HCT116 (cell line): ENCODE measurements around the gene RBM14. TPM values are rescaled to one million over a fixed set of nuclear protein-coding genes. Genes with fewer than 3 reads are reported as not detected.

Experiments used
- ATAC-seq: fragments of 200-7000 bp; cut with Tn5 transposase; 2 replicates; pipeline ENCODE4 v1.9.1; 2020; ENCODE audit warnings: mild to moderate bottlenecking, moderate library complexity
- BruUV-seq: library from RNA; stranded (reverse); fragments of 400-500 nt; replicated peaks from 2 replicates; lab custom pipeline; 2021; lab: Mats Ljungman, UMichigan
- CTCF ChIA-PET: fragments of 300-600 bp; sonication (Branson Sonifier 250); formaldehyde crosslinking; loops from one replicate; lab custom pipeline; 2021; ENCODE audit warnings: antibody characterized with exemption; lab: Charles Lee
- POLR2A ChIA-PET: fragments of 300-600, 350-600 bp; sonication (Branson Sonifier 250); formaldehyde crosslinking; loops from one replicate; lab custom pipeline; 2021; ENCODE audit warnings: antibody characterized with exemption; lab: Charles Lee
- RAD21 ChIA-PET, 2 experiments: fragments of 300-600 bp; sonication (Branson Sonifier 250); formaldehyde crosslinking; loops; one replicate each; lab custom pipeline; 2023; ENCODE audit warnings: low total read pairs in 2 of 2; ENCODE audit not compliant: uncharacterized antibody in 2 of 2, unreplicated experiment in 2 of 2, low non-redundant PET in 1 of 2; lab: Charles Lee
- DNase-seq: peaks from one replicate; pipeline ENCODE4 v3.0.0-alpha.2; 2010; ENCODE audit warnings: low read depth, low spot score
- H2AFZ ChIP-seq: fragments of 200-600 bp; shearing (Covaris generic), sonication (generic); 2 replicates; pipeline ENCODE4 v1.6.1; 2017; ENCODE audit warnings: low read depth, mixed run types, mixed read lengths, antibody characterized with exemption, low read length; ENCODE audit not compliant: poor library complexity, severe bottlenecking
- H3K27ac ChIP-seq: 2 replicates; pipeline ENCODE4 v1.5.1; 2012; ENCODE audit warnings: low read depth, low read length
- H3K27me3 ChIP-seq: fragments of 200-600 bp; sonication (generic); 2 replicates; pipeline ENCODE4 v1.6.1; 2016; ENCODE audit warnings: mixed run types, low read length, mixed read lengths; ENCODE audit not compliant: insufficient read depth
- H3K36me3 ChIP-seq, 2 experiments: fragments of 200-500 bp in 1 of 2; fragments of 200-600 bp in 1 of 2; sonication (Bioruptor generic) in 1 of 2; sonication (generic) in 1 of 2; 2 replicates each; pipeline versions ENCODE4 v1.5.1 to v1.6.1; 2014 to 2016; ENCODE audit warnings: low read length in 2 of 2, inconsistent platforms in 1 of 2, mixed read lengths in 1 of 2, mixed run types in 1 of 2; ENCODE audit not compliant: insufficient read depth in 2 of 2, control insufficient read depth in 1 of 2
- H3K4me1 ChIP-seq, 2 experiments: fragments of 200-600 bp in 1 of 2; sonication (generic) in 1 of 2; 2 replicates each; pipeline versions ENCODE4 v1.5.1 to v1.6.1; 2012 to 2017; ENCODE audit warnings: low read length in 2 of 2, inconsistent platforms in 1 of 2, mild to moderate bottlenecking in 1 of 2, mixed read lengths in 1 of 2, mixed run types in 1 of 2, moderate library complexity in 1 of 2; ENCODE audit not compliant: insufficient read depth in 2 of 2, control insufficient read depth in 1 of 2
- H3K4me2 ChIP-seq: fragments of 200-600 bp; sonication (generic); 2 replicates; pipeline ENCODE4 v1.6.1; 2017; ENCODE audit warnings: mixed run types, low read length, mixed read lengths
- H3K4me3 ChIP-seq, 2 experiments: fragments of 200-600 bp in 1 of 2; sonication (generic) in 1 of 2; replicated peaks in 1 of 2; 2 replicates each; pipeline ENCODE4 v1.5.1; 2011 to 2016; ENCODE audit warnings: low read length in 2 of 2, control low read depth in 1 of 2, low read depth in 1 of 2, mild to moderate bottlenecking in 1 of 2, mixed read lengths in 1 of 2, mixed run types in 1 of 2
- H3K79me2 ChIP-seq: fragments of 200-600 bp; sonication (generic); 2 replicates; pipeline ENCODE4 v1.6.1; 2017; ENCODE audit warnings: mild to moderate bottlenecking, mixed run types, low read length, moderate library complexity, mixed read lengths; ENCODE audit not compliant: insufficient read depth
- H3K9ac ChIP-seq: fragments of 200-600 bp; sonication (generic); 2 replicates; pipeline ENCODE4 v1.6.1; 2016; ENCODE audit warnings: low read length, mixed read lengths
- H3K9me2 ChIP-seq: fragments of 200-600 bp; sonication (generic), shearing (Covaris generic); 2 replicates; pipeline ENCODE4 v1.6.1; 2017; ENCODE audit warnings: mixed run types, mild to moderate bottlenecking, moderate library complexity; ENCODE audit not compliant: insufficient read depth
- H3K9me3 ChIP-seq, 2 experiments: fragments of 200-500 bp in 1 of 2; fragments of 200-600 bp in 1 of 2; sonication (Bioruptor generic) in 1 of 2; sonication (generic) in 1 of 2; 2 replicates each; pipeline ENCODE4 v1.6.1; 2014 to 2017; ENCODE audit warnings: low read length in 2 of 2, mixed read lengths in 2 of 2, inconsistent platforms in 1 of 2, low read depth in 1 of 2, mild to moderate bottlenecking in 1 of 2, mixed run types in 1 of 2, moderate library complexity in 1 of 2; ENCODE audit not compliant: control insufficient read depth in 1 of 2, insufficient read depth in 1 of 2
- H4K20me1 ChIP-seq: fragments of 200-600 bp; sonication (generic), shearing (Covaris generic); 2 replicates; pipeline ENCODE4 v1.6.1; 2017; ENCODE audit warnings: mixed run types, mild to moderate bottlenecking, moderate library complexity; ENCODE audit not compliant: insufficient read depth
- CBX3 ChIP-seq: IDR thresholded peaks from 2 replicates; pipeline ENCODE4 v1.6.1; 2012; ENCODE audit warnings: low read depth
- EGR1 ChIP-seq: IDR thresholded peaks from 2 replicates; pipeline ENCODE4 v1.6.1; 2012; ENCODE audit warnings: low read depth
- RAD21 ChIP-seq: IDR thresholded peaks from 2 replicates; pipeline ENCODE4 v1.6.1; 2012; ENCODE audit warnings: low read depth, mild to moderate bottlenecking
- SP1 ChIP-seq: IDR thresholded peaks from 2 replicates; pipeline ENCODE4 v1.6.1; 2012; ENCODE audit warnings: low read depth
- SRF ChIP-seq: IDR thresholded peaks from 2 replicates; pipeline ENCODE4 v1.6.1; 2012; ENCODE audit warnings: low read depth
- TCF7L2 ChIP-seq: IDR thresholded peaks from 2 replicates; pipeline ENCODE4 v1.7.0; 2011; ENCODE audit warnings: borderline replicate concordance, inconsistent platforms; ENCODE audit not compliant: insufficient read depth, insufficient read length; ENCODE audit errors: extremely low read depth
- ZFX ChIP-seq: fragments of 450-650 bp; IDR thresholded peaks from 2 replicates; pipeline ENCODE4 v1.6.1; 2017
- ZNF274 ChIP-seq: fragments of 200-500 bp; sonication (Bioruptor generic); IDR thresholded peaks from 2 replicates; pipeline ENCODE4 v1.6.1; 2014; ENCODE audit warnings: mild to moderate bottlenecking, low read depth, low read length, inconsistent platforms
- intact Hi-C: fragments of 100-400 bp; cut with micrococcal nuclease; formaldehyde crosslinking; loops from 2 replicates; pipeline ENCODE4 v1.10.0; 2022
- total RNA-seq: library from RNA; stranded (reverse); gene quantifications from one replicate; pipeline ENCODE4 v1.2.1, GENCODE V29; 2021; ENCODE audit not compliant: unreplicated experiment
- TF ChIP-seq, protein P1 (sequence below): IDR thresholded peaks from 2 replicates; pipeline ENCODE4 v1.6.1; 2012; ENCODE audit warnings: low read depth
- TF ChIP-seq, protein P2 (sequence below): IDR thresholded peaks from 2 replicates; pipeline ENCODE4 v1.6.1; 2012
- TF ChIP-seq, protein P3 (sequence below): IDR thresholded peaks from 2 replicates; pipeline ENCODE4 v1.6.1; 2011; ENCODE audit warnings: mild to moderate bottlenecking, low read length, moderate library complexity; ENCODE audit not compliant: insufficient replicate concordance; ENCODE audit errors: extremely low read depth

RBM14 gene
- total RNA-seq, 1 experiment from 2014 or later: 95.3 TPM

DNA sequence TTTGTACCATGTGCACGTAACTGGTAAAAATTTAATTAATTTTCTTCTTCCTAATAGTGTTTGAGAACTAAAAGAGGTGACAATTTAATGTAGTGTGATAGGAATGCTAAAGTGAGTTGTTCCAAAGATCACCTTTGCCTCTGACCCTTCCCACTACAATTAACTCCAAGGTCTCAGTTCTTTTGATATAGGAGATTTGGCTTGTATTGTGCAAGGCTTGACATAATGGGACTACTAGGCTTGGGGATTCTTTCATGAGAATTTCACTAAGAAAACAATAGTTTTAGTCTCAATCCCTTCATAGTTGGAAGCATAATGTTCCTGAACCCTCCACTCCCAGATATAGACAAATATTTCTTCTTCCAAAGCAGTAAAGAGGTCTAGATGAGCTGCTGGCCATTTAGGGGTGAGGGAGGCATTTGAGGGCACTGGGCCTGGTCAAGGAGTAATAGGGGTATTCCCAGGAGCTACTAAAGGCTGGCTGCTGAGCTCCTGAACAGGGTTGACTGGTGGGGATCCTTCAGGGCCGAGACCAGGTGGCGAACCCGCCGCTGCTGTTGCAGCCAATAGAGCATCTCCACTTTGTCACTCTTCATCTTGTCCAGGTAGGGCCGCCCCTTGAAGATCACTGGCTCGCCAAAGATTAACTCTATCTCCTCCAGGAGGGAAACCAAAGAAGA is 26.3 kb upstream of the RBM14 start:
- Histone ChIP-seq H3K79me2 (peaks cover 12% of the 10 kb centered on the region; the same call in 1 of the 2 replicates), H3K4me1 (peaks cover 4 to 20% of the 10 kb centered on the region in 2 experiments), H3K36me3 (no peaks in the 10 kb centered on the region), H3K9ac (no peak overlapping the region), H3K9me2 (no peaks in the 10 kb centered on the region), H3K9me3 (peaks cover 0 to 3% of the 10 kb centered on the region in 2 experiments; a peak in 1 of 4 replicates), H3K27ac (no peak overlapping the region), H2AFZ (no peak overlapping the region)
- DNase-seq: no peak
- POLR2A ChIA-PET: no interaction called here
- BruUV-seq: no TSS peak
- intact Hi-C loops: no loop called here
- CTCF ChIA-PET: no interaction called here
- no peak for ATAC-seq
- TF ChIP-seq, protein P1, sequence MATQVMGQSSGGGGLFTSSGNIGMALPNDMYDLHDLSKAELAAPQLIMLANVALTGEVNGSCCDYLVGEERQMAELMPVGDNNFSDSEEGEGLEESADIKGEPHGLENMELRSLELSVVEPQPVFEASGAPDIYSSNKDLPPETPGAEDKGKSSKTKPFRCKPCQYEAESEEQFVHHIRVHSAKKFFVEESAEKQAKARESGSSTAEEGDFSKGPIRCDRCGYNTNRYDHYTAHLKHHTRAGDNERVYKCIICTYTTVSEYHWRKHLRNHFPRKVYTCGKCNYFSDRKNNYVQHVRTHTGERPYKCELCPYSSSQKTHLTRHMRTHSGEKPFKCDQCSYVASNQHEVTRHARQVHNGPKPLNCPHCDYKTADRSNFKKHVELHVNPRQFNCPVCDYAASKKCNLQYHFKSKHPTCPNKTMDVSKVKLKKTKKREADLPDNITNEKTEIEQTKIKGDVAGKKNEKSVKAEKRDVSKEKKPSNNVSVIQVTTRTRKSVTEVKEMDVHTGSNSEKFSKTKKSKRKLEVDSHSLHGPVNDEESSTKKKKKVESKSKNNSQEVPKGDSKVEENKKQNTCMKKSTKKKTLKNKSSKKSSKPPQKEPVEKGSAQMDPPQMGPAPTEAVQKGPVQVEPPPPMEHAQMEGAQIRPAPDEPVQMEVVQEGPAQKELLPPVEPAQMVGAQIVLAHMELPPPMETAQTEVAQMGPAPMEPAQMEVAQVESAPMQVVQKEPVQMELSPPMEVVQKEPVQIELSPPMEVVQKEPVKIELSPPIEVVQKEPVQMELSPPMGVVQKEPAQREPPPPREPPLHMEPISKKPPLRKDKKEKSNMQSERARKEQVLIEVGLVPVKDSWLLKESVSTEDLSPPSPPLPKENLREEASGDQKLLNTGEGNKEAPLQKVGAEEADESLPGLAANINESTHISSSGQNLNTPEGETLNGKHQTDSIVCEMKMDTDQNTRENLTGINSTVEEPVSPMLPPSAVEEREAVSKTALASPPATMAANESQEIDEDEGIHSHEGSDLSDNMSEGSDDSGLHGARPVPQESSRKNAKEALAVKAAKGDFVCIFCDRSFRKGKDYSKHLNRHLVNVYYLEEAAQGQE: no peak
- TF ChIP-seq RAD21 (no peak), CBX3 (no peak), ZNF274 (no peak), TCF7L2 (no peak), SP1 (no peak), ZFX (no peak), SRF (no peak), EGR1 (no peak)
- TF ChIP-seq, protein P2, sequence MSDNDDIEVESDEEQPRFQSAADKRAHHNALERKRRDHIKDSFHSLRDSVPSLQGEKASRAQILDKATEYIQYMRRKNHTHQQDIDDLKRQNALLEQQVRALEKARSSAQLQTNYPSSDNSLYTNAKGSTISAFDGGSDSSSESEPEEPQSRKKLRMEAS: no peak
- TF ChIP-seq, protein P3, sequence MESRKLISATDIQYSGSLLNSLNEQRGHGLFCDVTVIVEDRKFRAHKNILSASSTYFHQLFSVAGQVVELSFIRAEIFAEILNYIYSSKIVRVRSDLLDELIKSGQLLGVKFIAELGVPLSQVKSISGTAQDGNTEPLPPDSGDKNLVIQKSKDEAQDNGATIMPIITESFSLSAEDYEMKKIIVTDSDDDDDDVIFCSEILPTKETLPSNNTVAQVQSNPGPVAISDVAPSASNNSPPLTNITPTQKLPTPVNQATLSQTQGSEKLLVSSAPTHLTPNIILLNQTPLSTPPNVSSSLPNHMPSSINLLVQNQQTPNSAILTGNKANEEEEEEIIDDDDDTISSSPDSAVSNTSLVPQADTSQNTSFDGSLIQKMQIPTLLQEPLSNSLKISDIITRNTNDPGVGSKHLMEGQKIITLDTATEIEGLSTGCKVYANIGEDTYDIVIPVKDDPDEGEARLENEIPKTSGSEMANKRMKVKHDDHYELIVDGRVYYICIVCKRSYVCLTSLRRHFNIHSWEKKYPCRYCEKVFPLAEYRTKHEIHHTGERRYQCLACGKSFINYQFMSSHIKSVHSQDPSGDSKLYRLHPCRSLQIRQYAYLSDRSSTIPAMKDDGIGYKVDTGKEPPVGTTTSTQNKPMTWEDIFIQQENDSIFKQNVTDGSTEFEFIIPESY: no peak
- TF ChIP-seq, all 23 proteins: peak for 0
- H3K27me3 ChIP-seq: no peaks in the 10 kb centered on the region
- no peak overlapping the region for H3K4me2 ChIP-seq
- RAD21 ChIA-PET: no interaction called here
- no peak overlapping the region for H3K4me3 ChIP-seq
- H4K20me1 ChIP-seq: no peaks in the 10 kb centered on the region
